ENCODE results near the gene CARD19. TPM values are rescaled to one million over a fixed set of nuclear protein-coding genes. Genes with fewer than 3 reads are reported as not detected.

Gene CARD19
- total and polyA plus RNA-seq, 2 of the 8 experiments (the other 6 are each of a cell fraction or from before 2014, with no cell fraction given): 21.2 to 112 TPM

- TF ChIP-seq CBX5 (IDR thresholded peaks at IDR 0.05; ENCODE audit: low read depth, low read length) (no peak), SP2 (IDR thresholded peaks at IDR 0.05; ENCODE audit: low read length) (no peak)
These were observed 3.7 kb downstream of the CARD19 start (continued) for GRCh38 chr9:93099551-93100275.

All from H1 (cell line).